Neural cell (in vitro differentiated cells): Measurements from ENCODE around the gene SPINT3. TPM values are rescaled to one million over a fixed set of nuclear protein-coding genes. Genes with fewer than 3 reads are reported as not detected.

Experiments used
- H2AFZ ChIP-seq: fragments of 200-600, 300-800 bp; sonication (generic), shearing (Covaris generic); 2 replicates; pipeline ENCODE4 v1.6.0; 2014; ENCODE audit warnings: low read depth, mild to moderate bottlenecking, antibody characterized with exemption, low read length, moderate library complexity
- H3F3A ChIP-seq: fragments of 200-600 bp; shearing (Covaris generic); 2 replicates; pipeline ENCODE4 v1.6.1; 2016; ENCODE audit warnings: mild to moderate bottlenecking, moderate library complexity, mixed read lengths, antibody characterized with exemption, low read length; ENCODE audit not compliant: insufficient read depth, poor library complexity, severe bottlenecking
- H3K27ac ChIP-seq: fragments of 200-600, 300-800 bp; sonication (generic), shearing (Covaris generic); 2 replicates; pipeline ENCODE4 v1.5.1; 2014; ENCODE audit warnings: mild to moderate bottlenecking, low read length, moderate library complexity
- H3K27me3 ChIP-seq: fragments of 300-800, 200-600 bp; sonication (generic), shearing (Covaris generic); 2 replicates; pipeline ENCODE4 v1.6.0; 2014; ENCODE audit warnings: mild to moderate bottlenecking, low read depth, low read length, moderate library complexity; ENCODE audit not compliant: insufficient read depth
- H3K36me3 ChIP-seq: fragments of 300-800, 200-600 bp; sonication (generic), shearing (Covaris generic); 2 replicates; pipeline ENCODE4 v1.5.1; 2014; ENCODE audit warnings: mild to moderate bottlenecking, antibody characterized with exemption, low read length, moderate library complexity; ENCODE audit not compliant: insufficient read depth
- H3K4me2 ChIP-seq: fragments of 300-800, 200-600 bp; sonication (generic), shearing (Covaris generic); 2 replicates; pipeline ENCODE4 v1.6.0; 2014; ENCODE audit warnings: mild to moderate bottlenecking, low read length
- H3K4me3 ChIP-seq: fragments of 300-800, 200-600 bp; sonication (generic), shearing (Covaris generic); 2 replicates; pipeline ENCODE4 v1.5.1; 2014; ENCODE audit warnings: mild to moderate bottlenecking, low read length, moderate library complexity
- H3K79me2 ChIP-seq: fragments of 200-600 bp; shearing (Covaris generic); replicated peaks from 2 replicates; pipeline ENCODE4 v1.6.0; 2014; ENCODE audit warnings: mild to moderate bottlenecking, low read length, moderate library complexity; ENCODE audit not compliant: insufficient read depth
- H3K9ac ChIP-seq: fragments of 300-800, 200-600 bp; sonication (generic), shearing (Covaris generic); 2 replicates; pipeline ENCODE4 v1.6.1; 2016; ENCODE audit warnings: mild to moderate bottlenecking, low read length, mixed read lengths
- H3K9me2 ChIP-seq: fragments of 200-600 bp; shearing (Covaris generic); 2 replicates; pipeline ENCODE4 v1.6.1; 2016; ENCODE audit warnings: mild to moderate bottlenecking, low read length, mixed read lengths; ENCODE audit not compliant: insufficient read depth
- H3K9me3 ChIP-seq: fragments of 200-600, 300-800 bp; sonication (generic), shearing (Covaris generic); 2 replicates; pipeline ENCODE4 v1.6.1; 2016; ENCODE audit warnings: mild to moderate bottlenecking, mixed run types, low read length, moderate library complexity, mixed read lengths
- H4K20me1 ChIP-seq: fragments of 200-600 bp; shearing (Covaris generic); 2 replicates; pipeline ENCODE4 v1.6.1; 2016; ENCODE audit warnings: mild to moderate bottlenecking, mixed run types; ENCODE audit not compliant: insufficient read depth
- CTCF ChIP-seq: fragments of 450-650 bp; IDR thresholded peaks from 2 replicates; pipeline ENCODE4 v1.5.1; 2014; ENCODE audit warnings: antibody characterized with exemption, mild to moderate bottlenecking, moderate library complexity; ENCODE audit not compliant: poor library complexity, severe bottlenecking
- EP300 ChIP-seq: fragments of 450-650 bp; conservative IDR thresholded peaks from 2 replicates; pipeline ENCODE4 v1.6.1; 2014; ENCODE audit warnings: antibody characterized with exemption, mild to moderate bottlenecking, moderate library complexity; ENCODE audit not compliant: poor library complexity, severe bottlenecking
- EZH2 ChIP-seq: fragments of 200-600, 300-800 bp; shearing (Covaris generic), sonication (generic); IDR thresholded peaks from 2 replicates; pipeline ENCODE4 v1.6.1; 2014; ENCODE audit warnings: antibody characterized with exemption, low read length, borderline replicate concordance, mild to moderate bottlenecking; ENCODE audit not compliant: insufficient read depth, poor library complexity, severe bottlenecking
- MXI1 ChIP-seq: fragments of 450-650 bp; conservative IDR thresholded peaks from 2 replicates; pipeline ENCODE4 v1.6.1; 2014; ENCODE audit warnings: antibody characterized with exemption, mild to moderate bottlenecking; ENCODE audit not compliant: poor library complexity, severe bottlenecking
- POLR2AphosphoS5 ChIP-seq: IDR thresholded peaks from 2 replicates; pipeline ENCODE4 v1.6.1; 2012
- RAD21 ChIP-seq: fragments of 450-650 bp; conservative IDR thresholded peaks from 2 replicates; pipeline ENCODE4 v1.6.1; 2014; ENCODE audit warnings: antibody characterized with exemption, mild to moderate bottlenecking, moderate library complexity
- REST ChIP-seq: IDR thresholded peaks from 2 replicates; pipeline ENCODE4 v1.6.1; 2012; ENCODE audit warnings: borderline replicate concordance
- SMC3 ChIP-seq: fragments of 450-650 bp; conservative IDR thresholded peaks from 2 replicates; pipeline ENCODE4 v1.6.1; 2014; ENCODE audit warnings: antibody characterized with exemption, mild to moderate bottlenecking, moderate library complexity; ENCODE audit not compliant: poor library complexity
- TAF1 ChIP-seq: IDR thresholded peaks from 2 replicates; pipeline ENCODE4 v1.6.1; 2012; ENCODE audit warnings: low read depth
- polyA plus RNA-seq: library from polyadenylated mRNA; depleted of rRNA; stranded (reverse); fragments of >200 nt; gene quantifications from 2 replicates; pipeline ENCODE4 v1.2.3, GENCODE V29; 2014

SPINT3 gene
- polyA plus RNA-seq, 1 donor from 2014 or later = not detected

- Histone ChIP-seq H3K27me3 (no peaks in the 10 kb centered on the region), H3K9ac (no peak overlapping the region), H3K4me3 (no peak overlapping the region), H2AFZ (no peak overlapping the region), H3K9me3 (no peaks in the 10 kb centered on the region), H3F3A (no peaks in the 10 kb centered on the region), H3K9me2 (no peaks in the 10 kb centered on the region), H3K79me2 (no peaks in the 10 kb centered on the region), H4K20me1 (no peaks in the 10 kb centered on the region), H3K4me2 (no peak overlapping the region), H3K36me3 (no peaks in the 10 kb centered on the region), H3K27ac (no peak overlapping the region)
- no peak for TF ChIP-seq EP300
- TF ChIP-seq REST = no peak
- no peak for TF ChIP-seq CTCF
- no peak for TF ChIP-seq POLR2AphosphoS5
- TF ChIP-seq MXI1 = no peak
- no peak for TF ChIP-seq EZH2
- TF ChIP-seq SMC3 = no peak
- TF ChIP-seq RAD21 = no peak
- no peak for TF ChIP-seq TAF1
These were observed 5.1 kb downstream of the SPINT3 start for GRCh38 chr20:45510242-45510862.

- no peak overlapping the region for H3K9ac ChIP-seq
- no peaks in the 10 kb centered on the region for H3K9me3 ChIP-seq
- no peak overlapping the region for H3K27ac ChIP-seq
- no peaks in the 10 kb centered on the region for H3F3A ChIP-seq
- H3K27me3 ChIP-seq = no peaks in the 10 kb centered on the region
- H3K36me3 ChIP-seq = no peaks in the 10 kb centered on the region
- H3K4me3 ChIP-seq = no peak overlapping the region
- H2AFZ ChIP-seq = no peak overlapping the region
- H3K4me2 ChIP-seq = no peak overlapping the region
- no peaks in the 10 kb centered on the region for H3K79me2 ChIP-seq
- TF ChIP-seq REST (no peak), CTCF (no peak), POLR2AphosphoS5 (no peak), TAF1 (no peak), EP300 (no peak), MXI1 (no peak), SMC3 (no peak), RAD21 (no peak), EZH2 (no peak)
- H3K9me2 ChIP-seq = no peaks in the 10 kb centered on the region
- H4K20me1 ChIP-seq = no peaks in the 10 kb centered on the region
These were observed 6.3 kb downstream of the SPINT3 start for GRCh38 chr20:45509091-45509490.
